Kidney (tissue), 14 donors: ENCODE measurements around the gene CCDC127. TPM values are rescaled to one million over a fixed set of nuclear protein-coding genes. Genes with fewer than 3 reads are reported as not detected.

Experiments
- DNase-seq, 5 donors: peaks; one replicate each; pipeline ENCODE4 v3.0.0-alpha.2; 2013 to 2020
- FAIRE-seq: peaks from 2 replicates; lab custom pipeline; 2012; peaks lifted over from hg19 to GRCh38; lab: Jason Lieb, UNC
- H3K27ac ChIP-seq, 2 donors: one replicate each; pipeline ENCODE4 v1.7.0; 2013; ENCODE audit warnings: low read depth in 2 of 2, low read length in 2 of 2, inconsistent platforms in 1 of 2
- H3K27me3 ChIP-seq: one replicate; pipeline ENCODE4 v1.7.1; 2013; ENCODE audit warnings: low read length, inconsistent platforms; ENCODE audit not compliant: control insufficient read depth, insufficient read depth
- H3K36me3 ChIP-seq, 3 donors: one replicate each; pipeline versions ENCODE4 v1.7.0 to v1.7.1; 2013; ENCODE audit warnings: low read length in 3 of 3, control low read depth in 1 of 3, inconsistent platforms in 1 of 3; ENCODE audit not compliant: insufficient read depth in 3 of 3, control insufficient read depth in 2 of 3
- H3K4me1 ChIP-seq, 3 donors: one replicate each; pipeline versions ENCODE4 v1.7.0 to v1.7.1; 2013; ENCODE audit warnings: low read length in 3 of 3, inconsistent platforms in 1 of 3, low read depth in 1 of 3; ENCODE audit not compliant: control insufficient read depth in 2 of 3, insufficient read depth in 2 of 3
- H3K4me3 ChIP-seq, 3 donors: one replicate each; pipeline versions ENCODE4 v1.7.0 to v1.8.1; 2013; ENCODE audit warnings: low read length in 3 of 3, control low read depth in 1 of 3, inconsistent platforms in 1 of 3
- H3K9ac ChIP-seq, 3 donors: one replicate each; pipeline versions ENCODE4 v1.7.0 to v1.7.1; 2013; ENCODE audit warnings: low read length in 3 of 3, control low read depth in 1 of 3, inconsistent platforms in 1 of 3
- H3K9me3 ChIP-seq, 3 donors: one replicate each; pipeline versions ENCODE4 v1.7.0 to v1.7.1; 2013; ENCODE audit warnings: low read length in 3 of 3, control low read depth in 1 of 3, inconsistent platforms in 1 of 3; ENCODE audit not compliant: control insufficient read depth in 2 of 3, insufficient read depth in 1 of 3
- CTCF ChIP-seq: IDR thresholded peaks from 3 replicates; pipeline ENCODE4 v1.5.1; 2012; ENCODE audit warnings: mild to moderate bottlenecking, moderate library complexity, borderline replicate concordance; ENCODE audit not compliant: insufficient read depth; ENCODE audit errors: extremely low read depth
- intact Hi-C: fragments of 100-400 bp; cut with DNase I; formaldehyde crosslinking; loops from one replicate; pipeline ENCODE4 v1.11.1; 2022
- polyA plus RNA-seq: library from polyadenylated mRNA; stranded (reverse); fragments of 350-450 nt; fragmentation: Illumina TruSeq; extraction: RNeasy Lipid Tissue Mini Kit (QIAGEN cat#74804); gene quantifications from one replicate; pipeline ENCODE4 v1.2.3, GENCODE V29; 2014; ENCODE audit warnings: low read depth, low replicate concordance; ENCODE audit not compliant: insufficient read depth
- total RNA-seq: library from RNA; stranded (reverse); fragmentation: NEBNext Ultra II Directional; extraction: Animal tissue kit (Norgen Biotek cat#: 25700); gene quantifications from one replicate; pipeline ENCODE4 v1.2.1, GENCODE V29; 2021
- donor health status: control.
- donor health status: control.
- donor health status: control.
- donor health status: control.
- donor health status: control.
- donor health status: DM: yes; HTN: yes; CAD: no.
- donor health status: Normal renal cell carcinoma (clear cell type).

CCDC127 gene
- total and polyA plus RNA-seq, 2 donors from 2014 or later: 3.2 to 5.9 TPM

- peak in 1 of 5 donors; percentile 51 for DNase-seq
- Histone ChIP-seq H3K9me3 (no peaks in the 10 kb centered on the region), H3K27me3 (no peaks in the 10 kb centered on the region), H3K36me3 (no peaks in the 10 kb centered on the region), H3K4me1 (no peaks in the 10 kb centered on the region), H3K27ac (no peak overlapping the region), H3K9ac (no peak overlapping the region), H3K4me3 (no peak overlapping the region)
- intact Hi-C loops: no loop called here
- no peak for FAIRE-seq
- TF ChIP-seq CTCF: no peak
Observed at GRCh38 chr5:196350-196749, 21.6 kb downstream of the CCDC127 start.

GRCh38 chr5:195401-196160 lies 22.4 kb downstream of the CCDC127 start:
- peak in 3 of 5 donors; percentile 31 to 58 (median 43) for DNase-seq
- FAIRE-seq: no peak
- no peak for TF ChIP-seq CTCF

GRCh38 chr5:194603-195209 lies 23.2 kb downstream of the CCDC127 start:
- FAIRE-seq: no peak
- H3K4me1 ChIP-seq: peaks cover 0 to 9% (median 0%) of the 10 kb centered on the region in 3 donors
- H3K27me3 ChIP-seq: no peaks in the 10 kb centered on the region
- H3K4me3 ChIP-seq: no peak overlapping the region
- H3K36me3 ChIP-seq: no peaks in the 10 kb centered on the region
- intact Hi-C loops: no loop called here
- DNase-seq: peak in 2 of 5 donors; percentile 46 to 59
- H3K9ac ChIP-seq: no peak overlapping the region
- H3K27ac ChIP-seq: no peak overlapping the region
- no peaks in the 10 kb centered on the region for H3K9me3 ChIP-seq
- TF ChIP-seq CTCF: no peak

More at GRCh38 chr5:195401-196160, 22.4 kb downstream of the CCDC127 start:
- H3K9ac ChIP-seq: no peak overlapping the region
- no peaks in the 10 kb centered on the region for H3K9me3 ChIP-seq
- H3K4me3 ChIP-seq: no peak overlapping the region
- no peaks in the 10 kb centered on the region for H3K27me3 ChIP-seq
- H3K36me3 ChIP-seq: no peaks in the 10 kb centered on the region
- H3K4me1 ChIP-seq: peaks cover 0 to 3% (median 0%) of the 10 kb centered on the region in 3 donors
- no peak overlapping the region for H3K27ac ChIP-seq
- intact Hi-C loops: no loop called here
